ENCODE measurements around the gene SUMF1.

- TF ChIP-seq PATZ1 (CRISPR knock-in tag; IDR thresholded peaks at IDR 0.05; ENCODE audit: borderline replicate concordance): no peak
- TF ChIP-seq TSHZ2 (CRISPR knock-in tag; IDR thresholded peaks at IDR 0.05): no peak
- TF ChIP-seq CREB5 (CRISPR knock-in tag; IDR thresholded peaks at IDR 0.05; ENCODE audit: low read depth): no peak
- no peak for TF ChIP-seq TCF4 (CRISPR knock-in tag; IDR thresholded peaks at IDR 0.05; ENCODE audit: borderline replicate concordance)
- no peak for TF ChIP-seq PPARA (CRISPR knock-in tag; IDR thresholded peaks at IDR 0.05; ENCODE audit: borderline replicate concordance)
- TF ChIP-seq POU6F1 (CRISPR knock-in tag; IDR thresholded peaks at IDR 0.05; ENCODE audit: borderline replicate concordance, low read depth): no peak
- TF ChIP-seq ISL1 (CRISPR knock-in tag; IDR thresholded peaks at IDR 0.05): no peak
- TF ChIP-seq BACH2 (CRISPR knock-in tag; IDR thresholded peaks at IDR 0.05; ENCODE audit: borderline replicate concordance): no peak
Observed at GRCh38 chr3:4476496-4476895, 9.4 kb upstream of the SUMF1 start.
